HepG2 (cell line): ENCODE measurements around the gene C17orf58. TPM values are rescaled to one million over a fixed set of nuclear protein-coding genes. Genes with fewer than 3 reads are reported as not detected.
A peak's percentile ranks its signal among the peaks of the same experiment; 100 is the strongest.

Source experiments
- AGO1 ChIP-seq: fragments of 200-400 bp; formaldehyde crosslinking; IDR thresholded peaks from 2 replicates; pipeline ENCODE4 v1.6.1; 2017; ENCODE audit warnings: mild to moderate bottlenecking, low read depth, low read length, moderate library complexity; ENCODE audit not compliant: poor library complexity, severe bottlenecking
- EEA1 ChIP-seq: sonication (generic); formaldehyde crosslinking; IDR thresholded peaks from 2 replicates; pipeline ENCODE4 v1.5.1; 2020; ENCODE audit warnings: mild to moderate bottlenecking, missing genetic modification reagents, borderline replicate concordance
- HMGXB3 ChIP-seq: sonication (generic); formaldehyde crosslinking; IDR thresholded peaks from 2 replicates; pipeline ENCODE4 v1.4.0; 2020; ENCODE audit warnings: missing genetic modification reagents, borderline replicate concordance
- KMT2B ChIP-seq: IDR thresholded peaks from 2 replicates; pipeline ENCODE4 v1.6.1; 2016; ENCODE audit warnings: missing genetic modification reagents, missing compliant biosample characterization
- MXI1 ChIP-seq: IDR thresholded peaks from 3 replicates; pipeline ENCODE4 v1.6.1; 2012; ENCODE audit warnings: low read depth, low read length, inconsistent platforms, borderline replicate concordance
- NAIF1 ChIP-seq: sonication (generic); formaldehyde crosslinking; IDR thresholded peaks from 2 replicates; pipeline ENCODE4 v1.5.0; 2020; ENCODE audit warnings: mild to moderate bottlenecking, missing genetic modification reagents, borderline replicate concordance
- PHF8 ChIP-seq: sonication (generic); formaldehyde crosslinking; IDR thresholded peaks from 2 replicates; pipeline ENCODE4 v1.5.0; 2020; ENCODE audit warnings: missing genetic modification reagents
- SNAPC4 ChIP-seq: sonication (generic); formaldehyde crosslinking; IDR thresholded peaks from 2 replicates; pipeline ENCODE4 v1.4.0; 2020; ENCODE audit warnings: mild to moderate bottlenecking, missing genetic modification reagents
- YEATS2 ChIP-seq: sonication (generic); formaldehyde crosslinking; IDR thresholded peaks from 2 replicates; pipeline ENCODE4 v1.4.0; 2020; ENCODE audit warnings: missing genetic modification reagents, borderline replicate concordance
- YEATS4 ChIP-seq: sonication (generic); formaldehyde crosslinking; IDR thresholded peaks from 2 replicates; pipeline ENCODE4 v1.4.0; 2020; ENCODE audit warnings: missing genetic modification reagents, borderline replicate concordance
- ZBTB26 ChIP-seq: IDR thresholded peaks from 2 replicates; pipeline ENCODE4 v1.6.1; 2016; ENCODE audit warnings: missing compliant biosample characterization, missing genetic modification reagents, borderline replicate concordance
- ZBTB38 ChIP-seq: sonication (generic); formaldehyde crosslinking; IDR thresholded peaks from 2 replicates; pipeline ENCODE4 v1.5.1; 2020; ENCODE audit warnings: mild to moderate bottlenecking, missing genetic modification reagents
- ZFX ChIP-seq: sonication (generic); formaldehyde crosslinking; IDR thresholded peaks from 2 replicates; pipeline ENCODE4 v1.4.0; 2020; ENCODE audit warnings: mild to moderate bottlenecking, low read depth, missing genetic modification reagents, moderate library complexity
- ZNF619 ChIP-seq: sonication (generic); formaldehyde crosslinking; IDR thresholded peaks from 2 replicates; pipeline ENCODE4 v1.4.0; 2020; ENCODE audit warnings: mild to moderate bottlenecking, missing genetic modification reagents
- ZNF747 ChIP-seq: sonication (generic); formaldehyde crosslinking; IDR thresholded peaks from 2 replicates; pipeline ENCODE4 v1.8.1; 2023; ENCODE audit warnings: missing genetic modification reagents, mild to moderate bottlenecking, borderline replicate concordance
- ZNF772 ChIP-seq: sonication (generic); formaldehyde crosslinking; IDR thresholded peaks from 2 replicates; pipeline ENCODE4 v1.5.0; 2020; ENCODE audit warnings: mild to moderate bottlenecking, missing genetic modification reagents
- ZNF883 ChIP-seq: sonication (generic); formaldehyde crosslinking; IDR thresholded peaks from 2 replicates; pipeline ENCODE4 v1.5.1; 2020; ENCODE audit warnings: mild to moderate bottlenecking, missing genetic modification reagents; ENCODE audit errors: not compliant biosample characterization
- polyA plus RNA-seq, 8 experiments: library from polyadenylated mRNA; depleted of rRNA in 3 of 8; stranded (reverse) in 7 of 8; unstranded in 1 of 8; fragments of >200 nt; fragmentation: Illumina TruSeq in 4 of 8; extraction: Trizol in 4 of 8; gene quantifications; 2 replicates each; pipeline versions ENCODE4 v1.2.1 to v1.2.3, GENCODE V29; 2011 to 2016; ENCODE audit warnings: low read depth in 4 of 8, missing spikeins in 1 of 8, mixed read lengths in 1 of 8; ENCODE audit not compliant: insufficient read depth in 1 of 8
- total RNA-seq, 5 experiments: library from RNA; depleted of rRNA; stranded (reverse); fragments of >200 nt; fragmentation: Illumina TruSeq; extraction: Trizol; gene quantifications; 2 replicates each; pipeline ENCODE4 v1.2.3, GENCODE V29; 2016; ENCODE audit warnings: low read depth in 1 of 5

C17orf58 gene
- total and polyA plus RNA-seq, 2 of the 13 experiments (the other 11 are each of a cell fraction or from before 2014, with no cell fraction given): 15.6 to 15.8 TPM

DNA sequence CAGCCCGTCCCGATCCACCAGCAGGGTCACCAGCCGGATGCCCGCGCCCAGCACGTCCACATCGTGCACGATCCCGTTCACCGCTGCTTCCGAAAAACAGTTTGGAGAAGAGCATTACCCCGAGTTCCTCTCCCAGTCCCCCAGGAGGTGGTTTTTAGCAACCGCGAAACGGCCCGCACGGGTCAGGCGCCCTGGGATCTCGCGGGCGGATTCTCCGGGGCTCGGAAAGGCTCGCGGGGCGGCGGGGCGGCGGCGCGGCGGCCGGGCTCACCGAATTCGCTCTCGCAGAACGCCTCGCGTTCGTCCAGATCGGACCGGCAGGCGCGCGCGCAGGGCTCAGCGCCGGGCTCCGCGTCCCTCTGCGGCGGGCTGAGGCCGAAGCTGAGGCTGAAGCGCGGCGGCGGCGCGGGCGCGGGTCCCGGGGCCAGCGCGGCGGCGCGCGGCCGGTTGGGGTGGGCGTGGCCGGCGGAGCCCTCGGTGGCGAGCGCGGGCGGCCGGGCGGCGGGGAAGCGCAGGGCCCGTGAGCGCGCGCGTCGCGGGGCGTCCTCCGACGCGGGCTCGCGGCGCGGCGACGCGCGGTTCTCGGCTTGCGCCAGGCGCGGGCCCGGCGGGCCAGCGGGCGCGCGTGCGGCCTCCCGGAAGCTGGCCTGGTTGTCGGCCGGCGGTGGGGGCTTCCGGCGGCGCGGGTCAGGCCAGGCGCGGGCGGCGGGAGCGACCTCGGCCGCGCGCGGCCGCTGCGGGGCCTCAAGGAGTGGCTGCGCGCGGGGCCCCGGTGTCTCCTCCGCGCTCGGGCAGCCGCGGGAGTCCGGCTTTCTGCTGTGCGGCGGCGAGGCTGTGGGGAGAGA lies 2.9 kb downstream of the C17orf58 start (continued):
- TF ChIP-seq ZBTB38 (CRISPR knock-in tag): peak; percentile 57
- TF ChIP-seq YEATS4 (CRISPR knock-in tag): peak; percentile 86
- TF ChIP-seq ZFX (CRISPR knock-in tag): peak; percentile 83
- TF ChIP-seq PHF8 (CRISPR knock-in tag): peak; percentile 62
- TF ChIP-seq ZNF772 (CRISPR knock-in tag): 0 out of 2 replicates have a peak, but pooled peaks have one; percentile 62
- TF ChIP-seq ZBTB26 (CRISPR knock-in tag): peak; percentile 60; the same call in 1 of the 2 replicates
- TF ChIP-seq MXI1: peak; percentile 47; the same call in 1 of the 3 replicates
- peak; percentile 52 for TF ChIP-seq AGO1
- no peak for TF ChIP-seq NAIF1 (CRISPR knock-in tag)
- TF ChIP-seq SNAPC4: no peak
- peak; percentile 57; the same call in 1 of the 2 replicates for TF ChIP-seq EEA1 (CRISPR knock-in tag)
- TF ChIP-seq ZNF883 (CRISPR knock-in tag): peak; percentile 43
- TF ChIP-seq ZNF747 (CRISPR knock-in tag): peak; percentile 53; the same call in 1 of the 2 replicates
- 0 out of 2 replicates have a peak, but pooled peaks have one; percentile 35 for TF ChIP-seq ZNF619 (CRISPR knock-in tag)
- TF ChIP-seq KMT2B: peak; percentile 36; the same call in 1 of the 2 replicates
- no peak for TF ChIP-seq HMGXB3 (CRISPR knock-in tag)
- TF ChIP-seq YEATS2 (CRISPR knock-in tag): peak; percentile 37; the same call in 1 of the 2 replicates
